Esophagus squamous epithelium (tissue), 5 donors: Measurements from ENCODE around the gene S100A10. TPM values are rescaled to one million over a fixed set of nuclear protein-coding genes. Genes with fewer than 3 reads are reported as not detected.

Source experiments
- DNase-seq: peaks from one replicate; lab custom pipeline; 2025; lab: John Stamatoyannopoulos, UW
- H3K27ac ChIP-seq, 4 donors: fragments of 200-600 bp; sonication (generic); one replicate each; pipeline ENCODE4 v1.5.1; 2016 to 2019; ENCODE audit warnings: mild to moderate bottlenecking in 1 of 4
- H3K27me3 ChIP-seq, 4 donors: fragments of 200-600 bp; sonication (generic); 1 replicate in 3 of 4; 2 replicates in 1 of 4; pipeline versions ENCODE4 v1.5.1 to v1.6.0; 2017 to 2021; ENCODE audit warnings: antibody characterized with exemption in 1 of 4
- H3K36me3 ChIP-seq, 3 donors: fragments of 200-600 bp; sonication (generic); one replicate each; pipeline ENCODE4 v1.5.1; 2016 to 2019
- H3K4me1 ChIP-seq, 3 donors: fragments of 200-600 bp; sonication (generic); one replicate each; pipeline ENCODE4 v1.5.1; 2017 to 2019
- H3K4me3 ChIP-seq, 4 donors: fragments of 200-600 bp; sonication (generic); 1 replicate in 3 of 4; 2 replicates in 1 of 4; pipeline ENCODE4 v1.5.1; 2016 to 2019; ENCODE audit warnings: mild to moderate bottlenecking in 2 of 4, moderate library complexity in 1 of 4
- H3K9me3 ChIP-seq, 3 donors: fragments of 200-600 bp; sonication (generic); one replicate each; pipeline ENCODE4 v1.5.1; 2016 to 2019
- POLR2A ChIP-seq, 4 donors: fragments of 450-650 bp; IDR thresholded peaks; one replicate each; pipeline ENCODE4 v1.6.1; 2017; ENCODE audit warnings: antibody characterized with exemption in 4 of 4, mild to moderate bottlenecking in 4 of 4, moderate library complexity in 3 of 4
- WGBS, 2 donors: methylation state at CpG; one replicate each; pipeline ENCODE4 v1.1.5; 2018; 5-methylcytosine and 5-hydroxymethylcytosine counted together
- intact Hi-C: fragments of 100-400 bp; cut with DNase I; formaldehyde crosslinking; loops from one replicate; pipeline ENCODE4 v1.15.0; 2022
- total RNA-seq, 4 donors: library from RNA; depleted of rRNA; stranded (reverse); fragments of >200 nt; gene quantifications; one replicate each; pipeline ENCODE4 v1.1.0, GENCODE V29; 2016
- TF ChIP-seq, protein P1 (sequence below), 6 experiments: fragments of 450-650 bp in 4 of 6; fragments of 200-600 bp in 2 of 6; sonication (generic) in 2 of 6; IDR thresholded peaks; one replicate each; pipeline ENCODE4 v1.5.1; 2016 to 2019; ENCODE audit warnings: antibody characterized with exemption in 6 of 6, mild to moderate bottlenecking in 4 of 6, moderate library complexity in 4 of 6
- donor health status: DM: yes; HTN: yes; CAD: no.

S100A10 gene
- total RNA-seq, 4 donors from 2014 or later = 301 to 611 (median 447) TPM

DNA sequence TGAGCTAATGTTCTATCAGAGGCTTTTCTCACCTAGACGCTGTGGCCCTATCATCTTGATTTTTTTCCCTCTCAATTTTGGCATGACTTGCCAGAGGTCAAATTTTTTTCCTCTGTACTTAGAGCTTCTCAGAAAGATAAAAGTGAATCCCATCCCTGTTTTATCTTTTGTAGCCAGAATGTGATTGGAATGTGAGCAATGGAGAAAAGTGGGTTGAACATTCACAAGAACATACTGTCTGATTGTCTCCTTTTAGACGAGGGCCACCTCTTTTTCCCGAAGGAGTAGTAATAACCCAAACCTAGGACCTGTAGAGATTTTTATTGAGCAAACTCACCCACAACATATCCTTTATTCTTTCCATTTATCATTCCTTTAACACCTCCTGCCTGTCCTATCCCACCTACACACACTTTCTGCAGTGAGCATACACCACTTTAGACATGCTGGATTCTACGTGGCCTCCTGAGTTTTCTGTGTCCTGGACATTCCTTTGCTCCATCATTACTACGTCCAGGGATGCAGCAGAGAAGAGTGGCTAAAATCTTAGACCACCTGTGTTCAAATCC, 15.9 kb downstream of the S100A10 start:
- intact Hi-C loops = no loop called here
- Histone ChIP-seq H3K9me3 (no peaks in the 10 kb centered on the region), H3K36me3 (peaks cover 0 to 25% (median 17%) of the 10 kb centered on the region in 3 donors), H3K4me1 (peaks cover 14 to 62% (median 33%) of the 10 kb centered on the region in 3 donors), H3K27me3 (no peaks in the 10 kb centered on the region), H3K4me3 (no peak overlapping the region), H3K27ac (no peak overlapping the region)
- 84 to 89% methylated on average over 5 of the region's 5 CpGs for WGBS, 2 donors
- DNase-seq = no peak
- TF ChIP-seq, protein P1, sequence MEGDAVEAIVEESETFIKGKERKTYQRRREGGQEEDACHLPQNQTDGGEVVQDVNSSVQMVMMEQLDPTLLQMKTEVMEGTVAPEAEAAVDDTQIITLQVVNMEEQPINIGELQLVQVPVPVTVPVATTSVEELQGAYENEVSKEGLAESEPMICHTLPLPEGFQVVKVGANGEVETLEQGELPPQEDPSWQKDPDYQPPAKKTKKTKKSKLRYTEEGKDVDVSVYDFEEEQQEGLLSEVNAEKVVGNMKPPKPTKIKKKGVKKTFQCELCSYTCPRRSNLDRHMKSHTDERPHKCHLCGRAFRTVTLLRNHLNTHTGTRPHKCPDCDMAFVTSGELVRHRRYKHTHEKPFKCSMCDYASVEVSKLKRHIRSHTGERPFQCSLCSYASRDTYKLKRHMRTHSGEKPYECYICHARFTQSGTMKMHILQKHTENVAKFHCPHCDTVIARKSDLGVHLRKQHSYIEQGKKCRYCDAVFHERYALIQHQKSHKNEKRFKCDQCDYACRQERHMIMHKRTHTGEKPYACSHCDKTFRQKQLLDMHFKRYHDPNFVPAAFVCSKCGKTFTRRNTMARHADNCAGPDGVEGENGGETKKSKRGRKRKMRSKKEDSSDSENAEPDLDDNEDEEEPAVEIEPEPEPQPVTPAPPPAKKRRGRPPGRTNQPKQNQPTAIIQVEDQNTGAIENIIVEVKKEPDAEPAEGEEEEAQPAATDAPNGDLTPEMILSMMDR (IDR thresholded peaks at IDR 0.05) = no peak
- TF ChIP-seq POLR2A (IDR thresholded peaks at IDR 0.05) = no peak

DNA sequence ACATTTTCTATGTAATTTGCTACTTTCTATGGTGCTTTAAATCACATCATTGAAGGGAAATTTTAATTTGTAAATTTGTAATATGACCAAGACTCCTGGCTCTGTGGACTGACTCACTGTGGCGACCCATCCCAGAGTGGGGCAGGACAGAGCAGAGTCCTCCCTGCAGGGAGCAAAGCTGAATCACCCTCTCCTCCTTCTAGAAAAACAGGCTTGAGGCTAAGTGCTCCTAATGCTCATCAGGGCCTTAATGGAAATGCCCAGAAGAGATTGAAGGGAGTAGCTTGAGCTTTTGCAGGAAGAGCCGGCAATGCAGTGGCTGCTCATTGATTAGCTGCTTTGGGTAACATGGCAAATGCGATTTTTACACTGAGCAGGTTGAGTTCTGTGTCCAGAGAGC, 16.8 kb downstream of the S100A10 start:
- Histone ChIP-seq H3K4me3 (no peak overlapping the region), H3K36me3 (peaks cover 0 to 16% (median 8%) of the 10 kb centered on the region in 3 donors), H3K4me1 (peaks cover 17 to 69% (median 38%) of the 10 kb centered on the region in 3 donors), H3K27me3 (no peaks in the 10 kb centered on the region), H3K9me3 (no peaks in the 10 kb centered on the region), H3K27ac (peak overlapping the region in 1 of 4 donors; percentile 38)
- WGBS, 2 donors = 38 to 59% methylated on average over 2 to 3 of the region's 3 CpGs
- no peak for DNase-seq
- intact Hi-C loops = no loop called here
- no peak for TF ChIP-seq POLR2A (IDR thresholded peaks at IDR 0.05)
- TF ChIP-seq, protein P1 (IDR thresholded peaks at IDR 0.05) = no peak

DNA sequence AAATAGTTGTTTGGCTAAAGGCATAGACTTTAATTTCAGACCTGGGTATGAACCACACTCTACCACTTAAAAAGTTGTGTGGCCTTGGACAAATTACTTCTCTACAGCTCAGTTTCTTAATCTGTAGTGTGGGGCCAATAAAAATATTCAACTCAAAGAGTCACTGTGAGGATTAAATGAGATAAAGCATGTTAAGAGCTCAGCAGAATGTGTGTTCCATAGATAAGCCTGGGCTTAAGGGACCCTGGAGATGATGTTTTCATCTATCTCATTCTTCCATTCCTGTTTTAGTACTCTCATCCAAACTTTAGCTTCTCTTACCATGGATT, 17.7 kb downstream of the S100A10 start:
- no peak for TF ChIP-seq POLR2A (IDR thresholded peaks at IDR 0.05)
- TF ChIP-seq, protein P1 (IDR thresholded peaks at IDR 0.05) = no peak
- Histone ChIP-seq H3K4me1 (peaks cover 17 to 69% (median 32%) of the 10 kb centered on the region in 3 donors), H3K36me3 (peaks cover 0 to 7% (median 0%) of the 10 kb centered on the region in 3 donors), H3K27ac (no peak overlapping the region), H3K27me3 (no peaks in the 10 kb centered on the region), H3K4me3 (no peak overlapping the region), H3K9me3 (no peaks in the 10 kb centered on the region)
- no peak for DNase-seq
- intact Hi-C loops = no loop called here

DNA sequence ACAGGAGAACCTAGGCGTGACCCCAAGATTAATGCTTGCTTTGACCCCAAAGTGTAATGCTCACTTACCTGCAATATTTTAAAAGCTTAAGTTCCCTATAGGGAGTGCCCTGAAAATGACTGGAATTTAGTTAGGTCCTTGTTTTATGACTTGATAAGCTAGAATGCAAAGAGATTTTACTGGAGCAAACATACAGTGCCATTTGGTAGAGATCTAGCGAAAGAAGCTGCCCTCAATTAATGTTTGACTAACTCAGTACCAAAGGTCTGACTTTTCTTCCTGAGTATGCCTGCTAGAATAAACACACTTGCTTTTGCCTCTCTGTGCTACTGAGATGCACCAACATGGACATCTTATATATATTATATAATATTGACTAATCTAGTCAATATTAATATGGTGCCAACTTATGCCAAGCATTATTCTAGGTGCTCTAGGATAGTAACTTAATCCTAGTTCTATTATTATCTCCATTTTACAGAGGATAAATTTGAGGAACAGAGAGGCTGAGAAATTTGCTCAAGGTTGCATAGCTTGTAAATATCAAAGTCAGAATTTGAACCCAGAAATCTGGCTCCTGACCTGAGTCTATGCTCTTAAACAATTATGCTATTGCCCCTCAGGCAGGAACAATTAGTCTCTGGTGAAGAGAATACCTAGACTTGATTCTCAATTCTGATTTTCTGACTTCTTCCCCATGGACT, 18.2 kb downstream of the S100A10 start:
- no peak for DNase-seq
- TF ChIP-seq, protein P1 (IDR thresholded peaks at IDR 0.05) = no peak
- TF ChIP-seq POLR2A (IDR thresholded peaks at IDR 0.05) = no peak
- Histone ChIP-seq H3K36me3 (peaks cover 0 to 2% (median 0%) of the 10 kb centered on the region in 3 donors), H3K27ac (no peak overlapping the region), H3K9me3 (no peaks in the 10 kb centered on the region), H3K27me3 (no peaks in the 10 kb centered on the region), H3K4me3 (no peak overlapping the region), H3K4me1 (peaks cover 16 to 69% (median 29%) of the 10 kb centered on the region in 3 donors)
- intact Hi-C loops = no loop called here
- 88 to 97% methylated on average over 2 of the region's 2 CpGs for WGBS, 2 donors

DNA sequence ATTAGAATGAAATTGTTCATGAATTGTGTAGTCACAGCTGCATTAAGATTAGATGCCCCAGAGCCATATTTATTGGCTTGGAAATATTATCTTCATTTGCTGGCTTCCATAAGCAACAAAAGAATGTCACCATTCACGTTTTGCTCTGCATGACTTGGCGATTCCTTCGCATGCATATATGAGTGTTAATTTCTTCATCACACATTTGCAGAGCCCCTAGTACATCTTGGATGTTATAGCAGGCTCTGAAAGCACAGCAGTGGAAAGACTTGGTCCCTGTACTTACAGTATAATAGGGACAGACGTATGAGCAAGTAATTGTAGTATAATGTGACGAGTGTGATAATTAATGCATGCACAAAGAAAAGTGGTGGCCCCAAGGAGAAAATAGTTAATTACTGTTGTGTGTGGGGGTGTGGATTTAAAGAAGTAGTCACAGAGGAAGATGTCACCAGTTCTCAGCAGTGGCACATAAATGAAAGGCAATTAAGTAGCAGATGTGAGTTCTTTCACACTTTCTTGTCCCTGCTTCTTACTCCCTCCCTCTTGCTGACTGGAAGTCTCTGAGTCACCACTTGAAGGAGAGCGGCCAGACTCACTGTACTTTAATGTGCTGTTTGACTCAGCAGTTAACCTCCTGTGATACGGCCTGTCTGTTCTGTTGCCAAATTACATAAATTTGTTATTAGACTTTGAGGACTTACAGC, 21.0 kb downstream of the S100A10 start:
- no peaks in the 10 kb centered on the region for H3K36me3 ChIP-seq
- WGBS, 2 donors = 9 to 15% methylated on average over 7 of the region's 7 CpGs
- H3K4me3 ChIP-seq = no peak overlapping the region
- intact Hi-C loops = no loop called here
- peaks cover 15 to 85% (median 32%) of the 10 kb centered on the region in 3 donors for H3K4me1 ChIP-seq
- no peak for TF ChIP-seq POLR2A (IDR thresholded peaks at IDR 0.05)
- TF ChIP-seq, protein P1 (IDR thresholded peaks at IDR 0.05) = no peak
- H3K27me3 ChIP-seq = no peaks in the 10 kb centered on the region
- peak overlapping the region; percentile 53 to 80 (median 65) for H3K27ac ChIP-seq
- no peak for DNase-seq
- H3K9me3 ChIP-seq = no peaks in the 10 kb centered on the region
